HEK293 (cell line): Measurements from ENCODE around the gene LRP1.
A peak's percentile ranks its signal among the peaks of the same experiment; 100 is the strongest.

Experiments used
- CTCF ChIA-PET: fragments of 350-600 bp; formaldehyde crosslinking; extraction: SDS; loops from one replicate; lab custom pipeline; 2021; ENCODE audit warnings: antibody characterized with exemption; lab: Yijun Ruan, JAX
- POLR2A ChIA-PET: fragments of 300-600 bp; formaldehyde crosslinking; extraction: SDS; loops from one replicate; lab custom pipeline; 2020; ENCODE audit warnings: antibody characterized with exemption, inconsistent platforms; lab: Yijun Ruan, JAX
- H3K27ac ChIP-seq: fragments of 200-500 bp; sonication (Bioruptor generic); 2 replicates; pipeline ENCODE4 v1.5.1; 2014; ENCODE audit warnings: low read depth, low read length, control low read depth, inconsistent platforms; ENCODE audit errors: extremely low read depth
- H3K36me3 ChIP-seq, 2 experiments: fragments of 200-500 bp in 1 of 2; sonication (Bioruptor generic) in 1 of 2; 1 replicate in 1 of 2; 2 replicates in 1 of 2; pipeline ENCODE4 v1.5.1; 2014 to 2017; ENCODE audit warnings: inconsistent platforms in 2 of 2, low read length in 2 of 2; ENCODE audit not compliant: control insufficient read depth in 2 of 2, insufficient read depth in 1 of 2
- H3K4me1 ChIP-seq: fragments of 200-500 bp; sonication (Bioruptor generic); 2 replicates; pipeline ENCODE4 v1.5.1; 2014; ENCODE audit warnings: mild to moderate bottlenecking, low read length, inconsistent platforms; ENCODE audit not compliant: control insufficient read depth, insufficient read depth
- H3K4me3 ChIP-seq: 2 replicates; pipeline ENCODE4 v1.5.1; 2011; ENCODE audit warnings: low read depth, mild to moderate bottlenecking, control low read depth, low read length, moderate library complexity
- H3K9me3 ChIP-seq: fragments of 200-500 bp; sonication (Bioruptor generic); 2 replicates; pipeline ENCODE4 v1.5.1; 2014; ENCODE audit warnings: low read depth, low read length, inconsistent platforms; ENCODE audit not compliant: control insufficient read depth, insufficient read depth
- BCL11B ChIP-seq: fragments of 450-650 bp; formaldehyde crosslinking; IDR thresholded peaks from 2 replicates; pipeline ENCODE4 v1.5.1; 2016; ENCODE audit warnings: low read depth, missing biosample characterization, missing genetic modification characterization
- GLI4 ChIP-seq: fragments of 450-650 bp; formaldehyde crosslinking; IDR thresholded peaks from 2 replicates; pipeline ENCODE4 v1.5.1; 2016; ENCODE audit warnings: missing biosample characterization, missing genetic modification characterization
- KLF8 ChIP-seq: fragments of 450-650 bp; formaldehyde crosslinking; IDR thresholded peaks from 2 replicates; pipeline ENCODE4 v1.5.1; 2016; ENCODE audit warnings: missing biosample characterization, missing genetic modification characterization
- SCRT2 ChIP-seq: fragments of 450-650 bp; formaldehyde crosslinking; IDR thresholded peaks from 2 replicates; pipeline ENCODE4 v1.5.1; 2016; ENCODE audit warnings: missing biosample characterization, missing genetic modification characterization
- ZBTB21 ChIP-seq: fragments of 450-650 bp; formaldehyde crosslinking; IDR thresholded peaks from 2 replicates; pipeline ENCODE4 v1.5.1; 2017; ENCODE audit warnings: missing biosample characterization, missing genetic modification characterization
- ZBTB6 ChIP-seq: fragments of 450-650 bp; formaldehyde crosslinking; IDR thresholded peaks from 2 replicates; pipeline ENCODE4 v1.5.1; 2017; ENCODE audit warnings: missing biosample characterization, missing genetic modification characterization
- ZFHX2 ChIP-seq: fragments of 450-650 bp; formaldehyde crosslinking; conservative IDR thresholded peaks from 2 replicates; pipeline ENCODE4 v1.5.1; 2016; ENCODE audit warnings: missing biosample characterization, missing genetic modification characterization
- ZNF148 ChIP-seq: fragments of 450-650 bp; formaldehyde crosslinking; IDR thresholded peaks from 2 replicates; pipeline ENCODE4 v1.5.0; 2017; ENCODE audit warnings: missing biosample characterization, missing genetic modification characterization, borderline replicate concordance
- ZNF24 ChIP-seq: fragments of 450-650 bp; formaldehyde crosslinking; IDR thresholded peaks from 2 replicates; pipeline ENCODE4 v1.5.1; 2016; ENCODE audit warnings: missing biosample characterization, missing genetic modification characterization
- ZNF324 ChIP-seq: fragments of 450-650 bp; formaldehyde crosslinking; IDR thresholded peaks from 2 replicates; pipeline ENCODE4 v1.5.1; 2016; ENCODE audit warnings: missing biosample characterization, missing genetic modification characterization
- ZNF354C ChIP-seq: fragments of 450-650 bp; formaldehyde crosslinking; IDR thresholded peaks from 2 replicates; pipeline ENCODE4 v1.5.1; 2016; ENCODE audit warnings: missing biosample characterization, missing genetic modification characterization, low read depth, borderline replicate concordance
- ZNF394 ChIP-seq: fragments of 450-650 bp; formaldehyde crosslinking; IDR thresholded peaks from 2 replicates; pipeline ENCODE4 v1.5.1; 2016; ENCODE audit warnings: missing biosample characterization, missing genetic modification characterization, mild to moderate bottlenecking, moderate library complexity, borderline replicate concordance
- ZNF449 ChIP-seq: fragments of 450-650 bp; formaldehyde crosslinking; IDR thresholded peaks from 2 replicates; pipeline ENCODE4 v1.5.1; 2017; ENCODE audit warnings: missing biosample characterization, mild to moderate bottlenecking, missing genetic modification characterization, moderate library complexity
- ZNF664 ChIP-seq: fragments of 450-650 bp; formaldehyde crosslinking; IDR thresholded peaks from 2 replicates; pipeline ENCODE4 v1.5.1; 2016; ENCODE audit warnings: missing biosample characterization, missing genetic modification characterization

Gene LRP1

GRCh38 chr12:57185403-57185802, 57.1 kb downstream of the LRP1 start:
- POLR2A ChIA-PET, result no interaction called here
- Histone ChIP-seq H3K36me3 (peaks cover 0 to 85% of the 10 kb centered on the region in 2 experiments; a peak in 1 of 3 replicates), H3K4me3 (no peak overlapping the region), H3K27ac (no peak overlapping the region), H3K4me1 (no peaks in the 10 kb centered on the region), H3K9me3 (no peaks in the 10 kb centered on the region)
- CTCF ChIA-PET, result interaction anchor here (1.0 to 10.4 kb wide), 5 partner anchors 13 to 198 kb away, joined by 3 to 141 read pairs (median 6); partner anchors contain the start of gene LRP1
- TF ChIP-seq SCRT2 (tag by site-specific recombination), result 0 out of 2 replicates have a peak, but pooled peaks have one; percentile 16
- no peak for TF ChIP-seq KLF8
- no peak for TF ChIP-seq ZNF664

GRCh38 chr12:57185906-57186508, 57.7 kb downstream of the LRP1 start:
- ChIA-PET CTCF (interaction anchor here (0.6 to 10.4 kb wide), 10 partner anchors 14 to 1192 kb away, joined by 3 to 141 read pairs (median 4); partner anchors contain the start of genes LRP1 and STAT6), POLR2A (interaction anchor here (0.7 kb wide), 1 partner anchor 120 kb away, joined by 3 read pairs; no protein-coding TSS in a partner anchor)
- Histone ChIP-seq H3K36me3 (peaks cover 0 to 85% of the 10 kb centered on the region in 2 experiments; a peak in 1 of 3 replicates), H3K27ac (no peak overlapping the region), H3K4me3 (no peak overlapping the region), H3K9me3 (no peaks in the 10 kb centered on the region), H3K4me1 (no peaks in the 10 kb centered on the region)
- TF ChIP-seq GLI4 (tag by site-specific recombination), result no peak
- peak; percentile 51; the same call in 1 of the 2 replicates for TF ChIP-seq ZNF449 (tag by site-specific recombination)

GRCh38 chr12:57187222-57188089, 59.2 kb downstream of the LRP1 start:
- Histone ChIP-seq H3K27ac (no peak overlapping the region), H3K9me3 (no peaks in the 10 kb centered on the region), H3K36me3 (peaks cover 9 to 94% of the 10 kb centered on the region in 2 experiments; a peak in 2 of 3 replicates), H3K4me3 (no peak overlapping the region), H3K4me1 (no peaks in the 10 kb centered on the region)
- TF ChIP-seq ZBTB6 (tag by site-specific recombination) (no peak), ZBTB21 (no peak), ZNF354C (tag by site-specific recombination) (no peak), ZNF148 (tag by site-specific recombination) (no peak), BCL11B (tag by site-specific recombination) (no peak), SCRT2 (tag by site-specific recombination) (peak; percentile 41; the same call in 1 of the 2 replicates), ZNF324 (tag by site-specific recombination) (no peak), ZNF24 (tag by site-specific recombination) (no peak), ZNF394 (tag by site-specific recombination) (no peak), ZFHX2 (peak; percentile 34)
- ChIA-PET POLR2A (no interaction called here), CTCF (interaction anchor here (0.5 to 10.4 kb wide), 8 partner anchors 9 to 185 kb away, joined by 3 to 141 read pairs (median 4); partner anchors contain the start of genes LRP1 and STAT6)
